BLaER1 (cell line): ENCODE results near the gene SORCS2.

ENCODE experiments used
- H3K27ac ChIP-seq: shearing (Covaris generic); formaldehyde crosslinking; 2 replicates; pipeline ENCODE4 v1.8.1; 2022
- H3K27me3 ChIP-seq: shearing (Covaris generic); formaldehyde crosslinking; 2 replicates; pipeline ENCODE4 v1.8.1; 2022
- H3K36me3 ChIP-seq: shearing (Covaris generic); formaldehyde crosslinking; 2 replicates; pipeline ENCODE4 v1.8.1; 2022
- H3K4me1 ChIP-seq: shearing (Covaris generic); formaldehyde crosslinking; 2 replicates; pipeline ENCODE4 v1.8.1; 2022
- H3K4me2 ChIP-seq: shearing (Covaris generic); formaldehyde crosslinking; 2 replicates; pipeline ENCODE4 v1.8.1; 2022
- H3K4me3 ChIP-seq: shearing (Covaris generic); formaldehyde crosslinking; 2 replicates; pipeline ENCODE4 v1.8.1; 2022
- H3K9ac ChIP-seq: shearing (Covaris generic); formaldehyde crosslinking; 2 replicates; pipeline ENCODE4 v1.8.1; 2022
- H3K9me3 ChIP-seq: shearing (Covaris generic); formaldehyde crosslinking; 2 replicates; pipeline ENCODE4 v1.8.1; 2022
- H4K20me1 ChIP-seq: shearing (Covaris generic); formaldehyde crosslinking; 2 replicates; pipeline ENCODE4 v1.8.1; 2022
- Cebpa-rat ChIP-seq: shearing (Covaris generic); IDR thresholded peaks from 2 replicates; pipeline ENCODE4 v1.8.1; 2022

Gene SORCS2

DNA sequence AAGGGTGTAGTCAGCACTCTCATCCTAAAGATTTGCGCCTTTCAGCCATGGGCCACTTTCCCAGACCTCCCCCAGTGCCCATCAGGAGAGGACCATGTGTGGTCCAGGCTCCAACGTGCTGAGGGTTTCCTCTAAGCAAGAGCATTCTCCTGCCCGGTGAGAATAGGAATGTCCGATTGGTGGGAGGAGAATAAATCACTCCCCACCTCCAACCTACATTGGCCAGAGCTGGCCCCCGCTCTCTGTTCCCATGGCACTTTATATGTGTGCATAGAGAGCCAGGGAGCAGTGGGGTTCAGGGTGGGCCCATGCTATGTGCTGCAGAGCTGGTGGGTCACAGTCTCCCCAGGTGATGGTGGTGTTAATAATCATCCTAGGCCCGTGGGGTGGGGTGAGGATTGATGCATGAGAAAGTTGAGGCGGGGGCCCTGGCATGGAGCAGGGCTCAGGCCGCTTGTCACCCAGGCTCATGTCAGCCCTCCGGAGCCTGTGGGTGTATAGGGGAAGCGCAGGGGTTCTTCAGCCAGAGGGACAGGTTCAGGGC, 6.8 kb upstream of the SORCS2 start:
- Histone ChIP-seq H3K4me1 (peaks cover 27% of the 10 kb centered on the region), H3K36me3 (no peaks in the 10 kb centered on the region), H3K9ac (no peak overlapping the region), H3K9me3 (peaks cover 5% of the 10 kb centered on the region; the same call in 1 of the 2 replicates), H3K4me2 (no peak overlapping the region), H3K4me3 (no peak overlapping the region), H3K27me3 (no peaks in the 10 kb centered on the region), H3K27ac (no peak overlapping the region), H4K20me1 (no peaks in the 10 kb centered on the region)
- no peak for TF ChIP-seq Cebpa-rat

DNA sequence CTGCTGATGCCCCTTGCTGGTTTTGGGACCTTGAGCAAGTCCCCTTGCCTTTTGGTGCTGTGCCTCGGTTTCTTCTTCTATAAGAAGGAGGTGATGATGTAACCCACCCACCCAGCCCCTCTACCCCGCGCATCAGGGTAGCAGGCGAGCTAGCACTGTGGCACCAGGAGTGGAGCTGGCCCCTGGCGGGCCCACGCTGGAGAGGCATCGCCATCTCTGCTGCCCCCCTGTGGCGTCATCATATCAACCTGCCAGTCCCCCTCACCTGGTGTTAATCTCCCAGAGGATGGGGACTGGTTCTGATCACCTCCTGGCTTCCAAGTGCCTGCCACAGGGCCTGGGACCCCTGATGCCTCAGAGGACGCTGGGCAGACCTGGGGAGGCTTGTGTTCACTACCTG, 6.3 kb upstream of the SORCS2 start:
- H3K9ac ChIP-seq, result no peak overlapping the region
- H4K20me1 ChIP-seq, result no peaks in the 10 kb centered on the region
- no peaks in the 10 kb centered on the region for H3K36me3 ChIP-seq
- no peak overlapping the region for H3K27ac ChIP-seq
- TF ChIP-seq Cebpa-rat, result no peak
- peaks cover 3% of the 10 kb centered on the region; the same call in 1 of the 2 replicates for H3K9me3 ChIP-seq
- no peak overlapping the region for H3K4me2 ChIP-seq
- no peaks in the 10 kb centered on the region for H3K27me3 ChIP-seq
- H3K4me1 ChIP-seq, result peaks cover 32% of the 10 kb centered on the region
- H3K4me3 ChIP-seq, result no peak overlapping the region

GRCh38 chr4:7186516-7187167, 5.7 kb upstream of the SORCS2 start:
- Histone ChIP-seq H3K4me3 (no peak overlapping the region), H4K20me1 (no peaks in the 10 kb centered on the region), H3K9me3 (no peaks in the 10 kb centered on the region), H3K36me3 (no peaks in the 10 kb centered on the region), H3K4me1 (peaks cover 38% of the 10 kb centered on the region), H3K4me2 (no peak overlapping the region), H3K27me3 (no peaks in the 10 kb centered on the region), H3K27ac (no peak overlapping the region), H3K9ac (no peak overlapping the region)
- TF ChIP-seq Cebpa-rat, result no peak

DNA sequence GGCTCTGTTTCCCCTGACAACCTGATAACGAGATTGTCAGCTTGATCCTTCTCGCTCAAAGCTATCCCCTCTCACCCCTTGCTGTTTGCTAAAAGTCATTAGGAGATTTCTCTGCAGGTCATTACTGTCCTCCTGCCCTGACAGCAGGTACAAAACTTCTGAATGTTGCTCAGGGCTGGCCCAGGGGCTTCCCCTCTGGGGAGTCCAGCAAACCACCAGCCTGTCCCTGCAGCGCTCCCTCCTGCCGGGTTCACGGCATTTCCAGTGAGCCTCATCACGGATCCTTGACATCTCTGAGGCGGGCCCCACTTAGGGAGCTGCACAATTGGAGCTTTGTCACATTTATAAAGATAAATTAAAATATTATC, 5.2 kb upstream of the SORCS2 start:
- no peak overlapping the region for H3K4me2 ChIP-seq
- H3K9me3 ChIP-seq, result no peaks in the 10 kb centered on the region
- H3K4me1 ChIP-seq, result peaks cover 43% of the 10 kb centered on the region
- no peak overlapping the region for H3K27ac ChIP-seq
- H4K20me1 ChIP-seq, result no peaks in the 10 kb centered on the region
- no peak overlapping the region for H3K4me3 ChIP-seq
- no peaks in the 10 kb centered on the region for H3K27me3 ChIP-seq
- H3K36me3 ChIP-seq, result no peaks in the 10 kb centered on the region
- H3K9ac ChIP-seq, result no peak overlapping the region
- no peak for TF ChIP-seq Cebpa-rat

DNA sequence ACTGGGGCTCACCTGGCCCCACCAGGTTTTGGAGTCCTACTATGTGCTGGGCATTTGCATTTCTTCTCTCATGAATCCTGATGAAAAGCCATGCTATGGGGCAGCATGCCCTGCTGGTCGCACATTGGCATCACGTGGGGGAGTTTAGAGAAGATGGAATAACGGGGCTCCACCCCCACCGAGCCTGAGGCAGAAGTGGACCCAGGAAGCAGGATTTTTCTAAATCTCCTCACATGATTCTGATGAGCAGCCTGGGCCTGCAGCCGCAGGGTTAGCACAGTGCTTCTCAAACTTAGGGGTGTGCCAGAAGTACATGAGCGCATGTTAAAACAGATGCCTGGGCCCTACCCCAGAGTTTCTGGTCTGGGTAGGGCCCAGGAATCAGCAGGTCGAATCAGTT, 4.6 kb upstream of the SORCS2 start:
- Histone ChIP-seq H3K9me3 (no peaks in the 10 kb centered on the region), H3K4me3 (no peak overlapping the region), H3K4me1 (peaks cover 45% of the 10 kb centered on the region), H3K36me3 (no peaks in the 10 kb centered on the region), H3K4me2 (no peak overlapping the region), H4K20me1 (no peaks in the 10 kb centered on the region), H3K9ac (no peak overlapping the region), H3K27ac (no peak overlapping the region), H3K27me3 (peaks cover 1% of the 10 kb centered on the region; the same call in 1 of the 2 replicates)
- no peak for TF ChIP-seq Cebpa-rat

DNA sequence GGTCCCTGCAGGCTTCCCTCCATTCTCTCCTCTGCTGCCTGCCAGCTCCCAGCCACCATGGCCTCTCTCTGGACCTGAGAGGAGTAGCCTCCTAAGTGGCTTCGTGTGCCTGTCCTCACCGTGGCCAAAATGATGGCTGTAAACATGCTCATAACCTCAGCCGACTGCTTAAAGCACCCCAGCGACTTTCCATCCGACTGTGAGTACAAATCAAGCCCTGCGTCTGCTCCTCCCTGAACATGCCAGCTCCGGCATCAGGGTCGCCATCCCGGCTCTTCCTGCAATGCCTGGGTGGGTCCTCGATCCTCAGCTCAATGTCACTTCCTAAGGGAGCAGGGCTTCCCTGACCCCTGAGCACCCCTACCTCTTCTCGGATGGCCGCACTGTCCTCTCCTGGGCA, 3.3 kb upstream of the SORCS2 start:
- Histone ChIP-seq H3K4me3 (no peak overlapping the region), H3K27ac (no peak overlapping the region), H3K4me2 (no peak overlapping the region), H4K20me1 (peaks cover 9% of the 10 kb centered on the region; the same call in 1 of the 2 replicates), H3K9ac (no peak overlapping the region), H3K9me3 (no peaks in the 10 kb centered on the region), H3K36me3 (no peaks in the 10 kb centered on the region), H3K4me1 (peaks cover 54% of the 10 kb centered on the region), H3K27me3 (peaks cover 13% of the 10 kb centered on the region)
- no peak for TF ChIP-seq Cebpa-rat

DNA sequence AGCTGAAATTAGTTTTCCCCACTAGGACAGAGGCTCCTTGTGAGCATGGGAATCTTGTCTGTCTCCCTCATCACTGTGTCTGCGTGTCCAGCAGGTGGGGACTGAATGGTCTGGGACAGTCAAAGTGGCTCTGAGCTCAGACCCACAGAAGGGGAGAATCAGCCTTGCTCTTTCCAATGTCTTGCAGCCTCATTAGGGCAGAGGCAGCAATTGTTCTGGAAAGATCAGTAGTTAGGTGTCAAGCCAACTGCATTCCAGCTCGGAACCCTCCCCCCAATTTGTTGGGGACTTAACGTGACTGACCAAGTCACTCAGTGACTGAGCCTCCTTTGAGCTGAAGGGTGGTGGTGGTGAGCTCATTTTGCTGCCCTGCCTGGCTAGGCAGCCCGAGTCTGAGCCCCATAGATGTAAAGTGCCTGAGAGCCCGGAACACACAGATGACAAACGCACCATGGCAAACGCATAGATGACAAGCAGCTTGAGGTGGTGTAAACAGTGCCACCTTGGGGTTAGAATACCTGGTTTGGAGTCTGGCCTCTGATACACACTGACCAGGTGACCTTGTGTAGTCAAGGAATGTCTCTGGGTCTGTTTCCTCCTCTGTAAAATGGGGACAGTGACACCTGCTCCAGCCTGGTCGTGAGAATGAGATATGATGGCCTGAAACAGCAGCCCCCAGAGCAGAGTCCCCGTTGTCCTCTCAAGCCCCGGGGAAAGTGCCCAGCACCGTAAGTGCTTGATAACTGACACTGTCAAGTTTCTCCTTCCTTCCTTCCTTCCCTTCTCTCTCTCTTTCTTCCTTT, 2.7 kb upstream of the SORCS2 start:
- Histone ChIP-seq H4K20me1 (peaks cover 9% of the 10 kb centered on the region; the same call in 1 of the 2 replicates), H3K9me3 (no peaks in the 10 kb centered on the region), H3K4me1 (peaks cover 60% of the 10 kb centered on the region), H3K27ac (no peak overlapping the region), H3K27me3 (peaks cover 13% of the 10 kb centered on the region), H3K4me3 (no peak overlapping the region), H3K4me2 (peak overlapping the region; percentile 99), H3K36me3 (no peaks in the 10 kb centered on the region), H3K9ac (no peak overlapping the region)
- TF ChIP-seq Cebpa-rat, result no peak

DNA sequence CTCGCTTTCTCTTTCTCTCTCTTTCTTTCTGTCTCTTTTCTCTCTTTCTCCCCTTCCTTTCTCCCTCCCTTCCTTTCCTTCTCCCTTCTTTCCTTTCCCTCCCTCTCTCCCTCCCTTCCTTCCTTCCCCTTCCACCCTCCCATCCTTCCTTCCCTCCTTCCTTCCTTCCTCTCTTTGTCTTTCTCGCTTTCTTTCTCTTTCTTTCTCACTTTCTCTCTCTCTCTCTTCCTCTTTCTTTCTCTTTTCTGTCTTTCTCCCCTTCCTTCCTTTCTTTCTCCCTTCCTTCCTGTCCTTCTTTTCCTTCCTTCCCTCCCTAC, 2.1 kb upstream of the SORCS2 start:
- no peak for TF ChIP-seq Cebpa-rat

GRCh38 chr4:7190691-7191545, 1.4 kb upstream of the SORCS2 start:
- peaks cover 13% of the 10 kb centered on the region for H3K27me3 ChIP-seq
- peak overlapping the region; percentile 99 for H3K4me2 ChIP-seq
- TF ChIP-seq Cebpa-rat, result no peak
- no peaks in the 10 kb centered on the region for H3K36me3 ChIP-seq
- 0 out of 2 replicates have a peak overlapping the region, but pooled peaks have one; percentile 11 for H3K27ac ChIP-seq
- H3K9me3 ChIP-seq, result no peaks in the 10 kb centered on the region
- H4K20me1 ChIP-seq, result peaks cover 9% of the 10 kb centered on the region; the same call in 1 of the 2 replicates
- no peak overlapping the region for H3K4me3 ChIP-seq
- H3K9ac ChIP-seq, result peak overlapping the region; percentile 24; the same call in 1 of the 2 replicates
- peaks cover 70% of the 10 kb centered on the region for H3K4me1 ChIP-seq

More for the DNA sequence above, 2.1 kb upstream of the SORCS2 start:
- H3K27ac ChIP-seq, result no peak overlapping the region
- no peaks in the 10 kb centered on the region for H3K36me3 ChIP-seq
- peaks cover 63% of the 10 kb centered on the region for H3K4me1 ChIP-seq
- H4K20me1 ChIP-seq, result peaks cover 9% of the 10 kb centered on the region; the same call in 1 of the 2 replicates
- no peak overlapping the region for H3K4me3 ChIP-seq
- peak overlapping the region; percentile 99 for H3K4me2 ChIP-seq
- no peaks in the 10 kb centered on the region for H3K9me3 ChIP-seq
- H3K27me3 ChIP-seq, result peaks cover 13% of the 10 kb centered on the region
- H3K9ac ChIP-seq, result no peak overlapping the region
